HepG2 (cell line): ENCODE data around the gene TMTC1.

Experiments
- ESRRA ChIP-seq: sonication (generic); formaldehyde crosslinking; IDR thresholded peaks from 2 replicates; pipeline ENCODE4 v1.5.1; 2020; ENCODE audit warnings: mild to moderate bottlenecking, low read depth, missing genetic modification reagents
- MTA3 ChIP-seq: sonication (generic); formaldehyde crosslinking; IDR thresholded peaks from 2 replicates; pipeline ENCODE4 v1.4.0; 2020; ENCODE audit warnings: missing genetic modification reagents
- PLRG1 ChIP-seq: fragments of 450-650 bp; conservative IDR thresholded peaks from 2 replicates; pipeline ENCODE4 v1.6.1; 2016
- RFX5 ChIP-seq: IDR thresholded peaks from 2 replicates; pipeline ENCODE4 v1.6.1; 2011; ENCODE audit warnings: low read depth, low read length, improper control_type of control experiment
- TCF7 ChIP-seq: sonication (generic); IDR thresholded peaks from 2 replicates; pipeline ENCODE4 v1.6.1; 2016; ENCODE audit warnings: antibody characterized with exemption, low read depth
- TF ChIP-seq, protein P1 (sequence below): sonication (generic); formaldehyde crosslinking; IDR thresholded peaks from 2 replicates; pipeline ENCODE4 v1.5.0; 2020; ENCODE audit warnings: mild to moderate bottlenecking, missing genetic modification reagents, moderate library complexity
- TF ChIP-seq, protein P2 (sequence below): IDR thresholded peaks from 2 replicates; pipeline ENCODE4 v1.6.1; 2012; ENCODE audit warnings: inconsistent platforms

- TF ChIP-seq ESRRA (CRISPR knock-in tag) (no peak), RFX5 (no peak), TCF7 (no peak), MTA3 (no peak), PLRG1 (no peak)
- TF ChIP-seq, protein P1, sequence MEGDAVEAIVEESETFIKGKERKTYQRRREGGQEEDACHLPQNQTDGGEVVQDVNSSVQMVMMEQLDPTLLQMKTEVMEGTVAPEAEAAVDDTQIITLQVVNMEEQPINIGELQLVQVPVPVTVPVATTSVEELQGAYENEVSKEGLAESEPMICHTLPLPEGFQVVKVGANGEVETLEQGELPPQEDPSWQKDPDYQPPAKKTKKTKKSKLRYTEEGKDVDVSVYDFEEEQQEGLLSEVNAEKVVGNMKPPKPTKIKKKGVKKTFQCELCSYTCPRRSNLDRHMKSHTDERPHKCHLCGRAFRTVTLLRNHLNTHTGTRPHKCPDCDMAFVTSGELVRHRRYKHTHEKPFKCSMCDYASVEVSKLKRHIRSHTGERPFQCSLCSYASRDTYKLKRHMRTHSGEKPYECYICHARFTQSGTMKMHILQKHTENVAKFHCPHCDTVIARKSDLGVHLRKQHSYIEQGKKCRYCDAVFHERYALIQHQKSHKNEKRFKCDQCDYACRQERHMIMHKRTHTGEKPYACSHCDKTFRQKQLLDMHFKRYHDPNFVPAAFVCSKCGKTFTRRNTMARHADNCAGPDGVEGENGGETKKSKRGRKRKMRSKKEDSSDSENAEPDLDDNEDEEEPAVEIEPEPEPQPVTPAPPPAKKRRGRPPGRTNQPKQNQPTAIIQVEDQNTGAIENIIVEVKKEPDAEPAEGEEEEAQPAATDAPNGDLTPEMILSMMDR (CRISPR knock-in tag), result no peak
- TF ChIP-seq, protein P2, sequence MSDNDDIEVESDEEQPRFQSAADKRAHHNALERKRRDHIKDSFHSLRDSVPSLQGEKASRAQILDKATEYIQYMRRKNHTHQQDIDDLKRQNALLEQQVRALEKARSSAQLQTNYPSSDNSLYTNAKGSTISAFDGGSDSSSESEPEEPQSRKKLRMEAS, result no peak
Measured at GRCh38 chr12:29676676-29677075, 107.1 kb downstream of the TMTC1 start.
